Large intestine (tissue), 3 donors: Measurements from ENCODE around the gene LPCAT1. TPM values are rescaled to one million over a fixed set of nuclear protein-coding genes. Genes with fewer than 3 reads are reported as not detected.
"Not testable (repeated sequence)": the region's sequence is repeated elsewhere in the genome, so short reads cannot be mapped to it uniquely, and the experiment has no call there.

Experiments
- DNase-seq, 2 donors: peaks; one replicate each; pipeline versions ENCODE4 v3.0.0 to v3.0.0-alpha.2; 2013
- H3K27ac ChIP-seq: one replicate; pipeline ENCODE4 v1.5.1; 2013; ENCODE audit warnings: low read length
- H3K27me3 ChIP-seq: 2 replicates; pipeline ENCODE4 v1.6.1; 2013; ENCODE audit warnings: low read length; ENCODE audit not compliant: control insufficient read depth, insufficient read depth
- H3K36me3 ChIP-seq: 2 replicates; pipeline ENCODE4 v1.6.1; 2013; ENCODE audit warnings: low read length; ENCODE audit not compliant: control insufficient read depth, insufficient read depth
- H3K4me1 ChIP-seq: one replicate; pipeline ENCODE4 v1.6.1; 2013; ENCODE audit warnings: low read length; ENCODE audit not compliant: control insufficient read depth, insufficient read depth
- H3K4me3 ChIP-seq: one replicate; pipeline ENCODE4 v1.5.1; 2013; ENCODE audit warnings: low read length
- H3K9me3 ChIP-seq: one replicate; pipeline ENCODE4 v1.6.1; 2013; ENCODE audit warnings: mild to moderate bottlenecking, low read depth, low read length, moderate library complexity; ENCODE audit not compliant: control insufficient read depth
- WGBS: methylation state at CpG from one replicate; pipeline ENCODE4 v1.1.5; 2013; ENCODE audit warnings: low lambda C conversion rate; ENCODE audit not compliant: insufficient coverage; 5-methylcytosine and 5-hydroxymethylcytosine counted together
- polyA plus RNA-seq: library from polyadenylated mRNA; unstranded; fragments of 120-200 nt; gene quantifications from one replicate; pipeline ENCODE4 v1.2.1, GENCODE V29; 2013

Gene LPCAT1
- polyA plus RNA-seq, 1 donor: 14.8 TPM

- no peak overlapping the region for H3K27ac ChIP-seq
- H3K9me3 ChIP-seq: peaks cover 8% of the 10 kb centered on the region
- no peaks in the 10 kb centered on the region for H3K4me1 ChIP-seq
- H3K27me3 ChIP-seq: no peaks in the 10 kb centered on the region
- no CpG with 5 or more reads among the region's 7 CpGs for WGBS
- H3K36me3 ChIP-seq: no peaks in the 10 kb centered on the region
- H3K4me3 ChIP-seq: no peak overlapping the region
- DNase-seq: no peak
Observed at GRCh38 chr5:1429066-1429465, 94.7 kb downstream of the LPCAT1 start.

- H3K9me3 ChIP-seq: peaks cover 3% of the 10 kb centered on the region
- no peak for DNase-seq
- no peaks in the 10 kb centered on the region for H3K36me3 ChIP-seq
- no peak overlapping the region for H3K27ac ChIP-seq
- H3K4me1 ChIP-seq: no peaks in the 10 kb centered on the region
- no peak overlapping the region for H3K4me3 ChIP-seq
- H3K27me3 ChIP-seq: no peaks in the 10 kb centered on the region
- 64% methylated on average over 1 of the region's 1 CpG for WGBS
Observed at GRCh38 chr5:1428107-1428506, 95.7 kb downstream of the LPCAT1 start.

- Histone ChIP-seq H3K9me3 (peaks cover 11% of the 10 kb centered on the region), H3K27ac (no peak overlapping the region), H3K27me3 (no peaks in the 10 kb centered on the region), H3K4me3 (no peak overlapping the region), H3K4me1 (no peaks in the 10 kb centered on the region), H3K36me3 (no peaks in the 10 kb centered on the region)
- no CpG with 5 or more reads among the region's 9 CpGs for WGBS
- no peak for DNase-seq
Observed at GRCh38 chr5:1424716-1425115, 99.0 kb downstream of the LPCAT1 start.

- Histone ChIP-seq H3K27ac (no peak overlapping the region), H3K4me1 (no peaks in the 10 kb centered on the region), H3K27me3 (no peaks in the 10 kb centered on the region), H3K36me3 (no peaks in the 10 kb centered on the region), H3K4me3 (no peak overlapping the region), H3K9me3 (peaks cover 7% of the 10 kb centered on the region)
- no CpG with 5 or more reads among the region's 19 CpGs for whole genome bisulfite sequencing
- no peak for DNase-seq
Observed at GRCh38 chr5:1423901-1424603, 99.7 kb downstream of the LPCAT1 start.

- not testable (repeated sequence) for H3K36me3 ChIP-seq, H3K27ac ChIP-seq, H3K27me3 ChIP-seq, H3K4me3 ChIP-seq, H3K4me1 ChIP-seq, DNase-seq, H3K9me3 ChIP-seq
- whole genome bisulfite sequencing: no CpG with 5 or more reads among the region's 13 CpGs
Observed at GRCh38 chr5:1422522-1422921, 101.2 kb downstream of the LPCAT1 start.

- WGBS: no CpG with 5 or more reads among the region's 29 CpGs
- Histone ChIP-seq H3K27me3 (no peaks in the 10 kb centered on the region), H3K4me3 (no peak overlapping the region), H3K27ac (no peak overlapping the region), H3K36me3 (no peaks in the 10 kb centered on the region), H3K9me3 (peaks cover 7% of the 10 kb centered on the region), H3K4me1 (no peaks in the 10 kb centered on the region)
- no peak for DNase-seq
Observed at GRCh38 chr5:1421521-1422341, 102.0 kb downstream of the LPCAT1 start.

- Histone ChIP-seq H3K4me3 (no peak overlapping the region), H3K9me3 (peaks cover 7% of the 10 kb centered on the region), H3K27me3 (no peaks in the 10 kb centered on the region), H3K4me1 (no peaks in the 10 kb centered on the region), H3K36me3 (no peaks in the 10 kb centered on the region), H3K27ac (no peak overlapping the region)
- DNase-seq: no peak
- WGBS: no CpG with 5 or more reads among the region's 23 CpGs
Observed at GRCh38 chr5:1420211-1421195, 103.3 kb downstream of the LPCAT1 start.

- peaks cover 7% of the 10 kb centered on the region for H3K9me3 ChIP-seq
- DNase-seq: no peak
- 52% methylated on average over 2 of the region's 11 CpGs for WGBS
Observed at GRCh38 chr5:1419476-1420210, 104.1 kb downstream of the LPCAT1 start.

GRCh38 chr5:1418921-1419280 is 104.9 kb downstream of the LPCAT1 start:
- no peak overlapping the region for H3K27ac ChIP-seq
- H3K9me3 ChIP-seq: peaks cover 7% of the 10 kb centered on the region
- no peak overlapping the region for H3K4me3 ChIP-seq
- no peaks in the 10 kb centered on the region for H3K27me3 ChIP-seq
- H3K4me1 ChIP-seq: no peaks in the 10 kb centered on the region
- DNase-seq: no peak
- H3K36me3 ChIP-seq: no peaks in the 10 kb centered on the region

More at GRCh38 chr5:1419476-1420210, 104.1 kb downstream of the LPCAT1 start:
- Histone ChIP-seq H3K4me1 (no peaks in the 10 kb centered on the region), H3K36me3 (no peaks in the 10 kb centered on the region), H3K27me3 (no peaks in the 10 kb centered on the region), H3K4me3 (no peak overlapping the region), H3K27ac (no peak overlapping the region)
